GM19351 (cell line): ENCODE data around the gene MYO16.

ENCODE experiments used
- ATAC-seq: cut with Tn5 transposase; IDR thresholded peaks from one replicate; pipeline ENCODE4 v1.9.1; 2021; ENCODE audit warnings: mild to moderate bottlenecking, moderate library complexity; ENCODE audit not compliant: unreplicated experiment

The MYO16 gene

GRCh38 chr13:109110159-109110558, 480.7 kb downstream of the MYO16 start:
- ATAC-seq, result no peak

- no peak for ATAC-seq
Measured at GRCh38 chr13:109111141-109111540, 481.7 kb downstream of the MYO16 start.

- peak; percentile 76 for ATAC-seq
Measured at GRCh38 chr13:109113427-109113826, 484.0 kb downstream of the MYO16 start.

- ATAC-seq, result no peak
Measured at GRCh38 chr13:109114162-109114561, 484.8 kb downstream of the MYO16 start.

- ATAC-seq, result no peak
Measured at GRCh38 chr13:109114991-109115390, 485.6 kb downstream of the MYO16 start.

GRCh38 chr13:109118521-109118920, 489.1 kb downstream of the MYO16 start:
- ATAC-seq, result no peak

GRCh38 chr13:109119896-109120295, 490.5 kb downstream of the MYO16 start:
- no peak for ATAC-seq

- ATAC-seq, result no peak
Measured at GRCh38 chr13:109121826-109122225, 492.4 kb downstream of the MYO16 start.

- no peak for ATAC-seq
Measured at GRCh38 chr13:109123971-109124370, 494.6 kb downstream of the MYO16 start.

GRCh38 chr13:109126178-109126577, 496.8 kb downstream of the MYO16 start:
- ATAC-seq, result no peak

GRCh38 chr13:109126891-109127641, 497.7 kb downstream of the MYO16 start:
- ATAC-seq, result no peak

GRCh38 chr13:109128121-109128520, 498.7 kb downstream of the MYO16 start:
- no peak for ATAC-seq

GRCh38 chr13:109130093-109130835, 500.9 kb downstream of the MYO16 start:
- no peak for ATAC-seq

GRCh38 chr13:109131698-109132257, 502.4 kb downstream of the MYO16 start:
- peak; percentile 72 for ATAC-seq

- no peak for ATAC-seq
Measured at GRCh38 chr13:109135018-109135417, 505.6 kb downstream of the MYO16 start.

GRCh38 chr13:109136873-109137272, 507.5 kb downstream of the MYO16 start:
- ATAC-seq, result no peak

GRCh38 chr13:109139346-109139745, 509.9 kb downstream of the MYO16 start:
- no peak for ATAC-seq

GRCh38 chr13:109140054-109140453, 510.6 kb downstream of the MYO16 start:
- no peak for ATAC-seq

- no peak for ATAC-seq
Measured at GRCh38 chr13:109140479-109141349, 511.3 kb downstream of the MYO16 start.

- no peak for ATAC-seq
Measured at GRCh38 chr13:109141706-109142105, 512.3 kb downstream of the MYO16 start.
